ENCODE measurements around the gene ASXL2. TPM values are rescaled to one million over a fixed set of nuclear protein-coding genes. Genes with fewer than 3 reads are reported as not detected.

Gene ASXL2
- total RNA-seq, 2 donors from 2014 or later = 30.7 to 33.8 TPM

- ATAC-seq (no peak), DNase-seq (no peak)
- intact Hi-C loops (cut with DNase I, micrococcal nuclease) = no loop called here
These were observed 60.7 kb downstream of the ASXL2 start for GRCh38 chr2:25817630-25818029.

GRCh38 chr2:25817006-25817405, 61.3 kb downstream of the ASXL2 start:
- intact Hi-C loops (cut with DNase I, micrococcal nuclease) = no loop called here
- DNase-seq = no peak
- no peak for ATAC-seq

- ATAC-seq (no peak), DNase-seq (no peak)
- intact Hi-C loops (cut with DNase I, micrococcal nuclease) = no loop called here
These were observed 62.0 kb downstream of the ASXL2 start for GRCh38 chr2:25816249-25816648.

GRCh38 chr2:25814681-25815080, 63.6 kb downstream of the ASXL2 start:
- no peak for ATAC-seq
- no peak for DNase-seq
- intact Hi-C loops (cut with DNase I, micrococcal nuclease) = no loop called here

- intact Hi-C loops (cut with DNase I, micrococcal nuclease) = no loop called here
- ATAC-seq (no peak), DNase-seq (no peak)
These were observed 67.9 kb downstream of the ASXL2 start for GRCh38 chr2:25810428-25810827.

GRCh38 chr2:25809646-25810045, 68.6 kb downstream of the ASXL2 start:
- ATAC-seq = no peak
- intact Hi-C loops (cut with DNase I, micrococcal nuclease) = no loop called here
- DNase-seq = no peak

- ATAC-seq = no peak
- DNase-seq = no peak
- intact Hi-C loops (cut with DNase I, micrococcal nuclease) = no loop called here
These were observed 70.3 kb downstream of the ASXL2 start for GRCh38 chr2:25808006-25808383.

- DNase-seq (no peak), ATAC-seq (no peak)
- intact Hi-C loops (cut with DNase I, micrococcal nuclease) = no loop called here
These were observed 71.3 kb downstream of the ASXL2 start for GRCh38 chr2:25806941-25807340.

- intact Hi-C loops (cut with DNase I, micrococcal nuclease) = no loop called here
- no peak for ATAC-seq
- no peak for DNase-seq
These were observed 72.3 kb downstream of the ASXL2 start for GRCh38 chr2:25805987-25806386.

GRCh38 chr2:25804338-25804737, 73.9 kb downstream of the ASXL2 start:
- intact Hi-C loops (cut with DNase I, micrococcal nuclease) = no loop called here
- DNase-seq (no peak), ATAC-seq (peak; percentile 68)

- no peak for DNase-seq
- intact Hi-C loops (cut with DNase I, micrococcal nuclease) = no loop called here
These were observed 79.0 kb downstream of the ASXL2 start for GRCh38 chr2:25799301-25799700.

GRCh38 chr2:25797620-25798488, 80.4 kb downstream of the ASXL2 start:
- DNase-seq = no peak
- ATAC-seq = no peak
- intact Hi-C loops (cut with DNase I, micrococcal nuclease) = no loop called here

More at GRCh38 chr2:25799301-25799700, 79.0 kb downstream of the ASXL2 start:
- ATAC-seq = no peak

GRCh38 chr2:25794544-25795276, 83.6 kb downstream of the ASXL2 start:
- ATAC-seq (no peak), DNase-seq (no peak)
- intact Hi-C loops (cut with DNase I, micrococcal nuclease) = no loop called here

GRCh38 chr2:25790074-25790790, 88.1 kb downstream of the ASXL2 start:
- intact Hi-C loops (cut with DNase I, micrococcal nuclease) = no loop called here
- no peak for DNase-seq
- ATAC-seq = no peak

GRCh38 chr2:25788457-25788856, 89.8 kb downstream of the ASXL2 start:
- ATAC-seq (no peak), DNase-seq (no peak)
- intact Hi-C loops (cut with DNase I, micrococcal nuclease) = no loop called here

GRCh38 chr2:25787020-25787419, 91.3 kb downstream of the ASXL2 start:
- DNase-seq = no peak
- no peak for ATAC-seq
- intact Hi-C loops (cut with DNase I, micrococcal nuclease) = no loop called here

- no peak for DNase-seq
- intact Hi-C loops (cut with DNase I, micrococcal nuclease) = no loop called here
- no peak for ATAC-seq
These were observed 93.9 kb downstream of the ASXL2 start for GRCh38 chr2:25784404-25784803.

- DNase-seq (no peak), ATAC-seq (no peak)
- intact Hi-C loops (cut with DNase I, micrococcal nuclease) = no loop called here
These were observed 101.2 kb downstream of the ASXL2 start for GRCh38 chr2:25777077-25777476.

GRCh38 chr2:25772078-25772477, 106.2 kb downstream of the ASXL2 start:
- intact Hi-C loops (cut with DNase I, micrococcal nuclease) = no loop called here
- ATAC-seq = no peak
- no peak for DNase-seq

GRCh38 chr2:25763575-25763974, 114.7 kb downstream of the ASXL2 start:
- DNase-seq (no peak), ATAC-seq (no peak)
- intact Hi-C loops (cut with DNase I, micrococcal nuclease) = no loop called here

Data from left colon (tissue), 2 donors.